ENCODE data around the gene SLC30A4. TPM values are rescaled to one million over a fixed set of nuclear protein-coding genes. Genes with fewer than 3 reads are reported as not detected.

The SLC30A4 gene
- total RNA-seq, 2 experiments from 2014 or later: 3.2 to 3.5 TPM

- no peak overlapping the region for H3K27ac Mint-ChIP-seq
- no peak for DNase-seq
Observed at GRCh38 chr15:45489690-45490238, 32.8 kb downstream of the SLC30A4 start.

GRCh38 chr15:45486317-45486716 lies 36.2 kb downstream of the SLC30A4 start:
- H3K27me3 Mint-ChIP-seq: no peaks in the 10 kb centered on the region
- H3K27ac Mint-ChIP-seq: no peak overlapping the region
- H3K9me3 Mint-ChIP-seq: no peaks in the 10 kb centered on the region
- ATAC-seq (ENCODE audit: low read depth) (no peak), DNase-seq (no peak)
- POLR2A ChIA-PET: no interaction called here
- H3K36me3 Mint-ChIP-seq: no peaks in the 10 kb centered on the region
- H3K4me1 Mint-ChIP-seq: peaks cover 1% of the 10 kb centered on the region
- no peak overlapping the region for H3K4me3 Mint-ChIP-seq

More at GRCh38 chr15:45489690-45490238, 32.8 kb downstream of the SLC30A4 start:
- Mint-ChIP-seq H3K36me3 (no peaks in the 10 kb centered on the region), H3K9me3 (no peaks in the 10 kb centered on the region), H3K4me1 (peaks cover 1% of the 10 kb centered on the region), H3K27me3 (no peaks in the 10 kb centered on the region), H3K4me3 (no peak overlapping the region)
- POLR2A ChIA-PET: no interaction called here
- no peak for ATAC-seq (ENCODE audit: low read depth)

- ATAC-seq (ENCODE audit: low read depth) (no peak), DNase-seq (no peak)
- H3K4me3 Mint-ChIP-seq: no peak overlapping the region
- H3K27me3 Mint-ChIP-seq: no peaks in the 10 kb centered on the region
- H3K9me3 Mint-ChIP-seq: no peaks in the 10 kb centered on the region
- POLR2A ChIA-PET: no interaction called here
- H3K27ac Mint-ChIP-seq: no peak overlapping the region
- H3K36me3 Mint-ChIP-seq: no peaks in the 10 kb centered on the region
- no peaks in the 10 kb centered on the region for H3K4me1 Mint-ChIP-seq
Observed at GRCh38 chr15:45481135-45481534, 41.4 kb downstream of the SLC30A4 start.

GRCh38 chr15:45476410-45476809 lies 46.1 kb downstream of the SLC30A4 start:
- Mint-ChIP-seq H3K27ac (no peak overlapping the region), H3K9me3 (no peaks in the 10 kb centered on the region), H3K27me3 (peaks cover under 1% of the 10 kb centered on the region), H3K4me3 (no peak overlapping the region), H3K36me3 (no peaks in the 10 kb centered on the region), H3K4me1 (no peaks in the 10 kb centered on the region)
- POLR2A ChIA-PET: no interaction called here
- DNase-seq (no peak), ATAC-seq (ENCODE audit: low read depth) (no peak)

GRCh38 chr15:45474799-45475198 lies 47.8 kb downstream of the SLC30A4 start:
- H3K4me1 Mint-ChIP-seq: no peaks in the 10 kb centered on the region
- no peaks in the 10 kb centered on the region for H3K36me3 Mint-ChIP-seq
- ATAC-seq (ENCODE audit: low read depth): no peak
- no peak overlapping the region for H3K4me3 Mint-ChIP-seq
- POLR2A ChIA-PET: no interaction called here
- no peak overlapping the region for H3K27ac Mint-ChIP-seq
- H3K27me3 Mint-ChIP-seq: peaks cover 4% of the 10 kb centered on the region
- no peak for DNase-seq
- no peaks in the 10 kb centered on the region for H3K9me3 Mint-ChIP-seq

- Mint-ChIP-seq H3K27ac (no peak overlapping the region), H3K4me3 (no peak overlapping the region), H3K4me1 (no peaks in the 10 kb centered on the region), H3K9me3 (no peaks in the 10 kb centered on the region), H3K36me3 (no peaks in the 10 kb centered on the region), H3K27me3 (peaks cover 10% of the 10 kb centered on the region)
- POLR2A ChIA-PET: no interaction called here
- ATAC-seq (ENCODE audit: low read depth) (no peak), DNase-seq (no peak)
Observed at GRCh38 chr15:45473068-45473467, 49.5 kb downstream of the SLC30A4 start.

- Mint-ChIP-seq H3K4me1 (no peaks in the 10 kb centered on the region), H3K36me3 (no peaks in the 10 kb centered on the region), H3K4me3 (no peak overlapping the region), H3K27me3 (peaks cover 14% of the 10 kb centered on the region), H3K27ac (no peak overlapping the region), H3K9me3 (no peaks in the 10 kb centered on the region)
- POLR2A ChIA-PET: no interaction called here
- ATAC-seq (ENCODE audit: low read depth): no peak
- no peak for DNase-seq
Observed at GRCh38 chr15:45471151-45471550, 51.4 kb downstream of the SLC30A4 start.

GRCh38 chr15:45469441-45469840 lies 53.1 kb downstream of the SLC30A4 start:
- peaks cover 14% of the 10 kb centered on the region for H3K27me3 Mint-ChIP-seq
- ATAC-seq (ENCODE audit: low read depth) (no peak), DNase-seq (no peak)
- no peaks in the 10 kb centered on the region for H3K36me3 Mint-ChIP-seq
- no peak overlapping the region for H3K27ac Mint-ChIP-seq
- no peak overlapping the region for H3K4me3 Mint-ChIP-seq
- H3K9me3 Mint-ChIP-seq: no peaks in the 10 kb centered on the region
- POLR2A ChIA-PET: no interaction called here
- no peaks in the 10 kb centered on the region for H3K4me1 Mint-ChIP-seq

GRCh38 chr15:45469027-45469426 lies 53.5 kb downstream of the SLC30A4 start:
- DNase-seq (no peak), ATAC-seq (ENCODE audit: low read depth) (no peak)
- H3K4me3 Mint-ChIP-seq: no peak overlapping the region
- peaks cover 14% of the 10 kb centered on the region for H3K27me3 Mint-ChIP-seq
- no peaks in the 10 kb centered on the region for H3K9me3 Mint-ChIP-seq
- peaks cover under 1% of the 10 kb centered on the region for H3K4me1 Mint-ChIP-seq
- no peak overlapping the region for H3K27ac Mint-ChIP-seq
- no peaks in the 10 kb centered on the region for H3K36me3 Mint-ChIP-seq
- POLR2A ChIA-PET: no interaction called here

- Mint-ChIP-seq H3K27me3 (peaks cover 14% of the 10 kb centered on the region), H3K27ac (no peak overlapping the region), H3K4me3 (no peak overlapping the region), H3K9me3 (no peaks in the 10 kb centered on the region), H3K36me3 (no peaks in the 10 kb centered on the region), H3K4me1 (peaks cover 4% of the 10 kb centered on the region)
- POLR2A ChIA-PET: no interaction called here
- ATAC-seq (ENCODE audit: low read depth): no peak
- no peak for DNase-seq
Observed at GRCh38 chr15:45468294-45468693, 54.3 kb downstream of the SLC30A4 start.

GRCh38 chr15:45458746-45459403 lies 63.7 kb downstream of the SLC30A4 start:
- peaks cover 45% of the 10 kb centered on the region for H3K4me1 Mint-ChIP-seq
- POLR2A ChIA-PET: interaction anchor here (1.0 kb wide), 1 partner anchor 153 kb away, joined by 6 read pairs; no protein-coding TSS in a partner anchor
- H3K9me3 Mint-ChIP-seq: no peaks in the 10 kb centered on the region
- H3K27ac Mint-ChIP-seq: no peak overlapping the region
- H3K4me3 Mint-ChIP-seq: peak overlapping the region; percentile 87
- H3K27me3 Mint-ChIP-seq: no peaks in the 10 kb centered on the region
- ATAC-seq (ENCODE audit: low read depth): no peak
- no peaks in the 10 kb centered on the region for H3K36me3 Mint-ChIP-seq
- peak; percentile 78 for DNase-seq

GRCh38 chr15:45457641-45458539 lies 64.7 kb downstream of the SLC30A4 start:
- Mint-ChIP-seq H3K4me1 (peaks cover 48% of the 10 kb centered on the region), H3K27ac (peak overlapping the region; percentile 84), H3K4me3 (peak overlapping the region; percentile 87), H3K36me3 (no peaks in the 10 kb centered on the region), H3K9me3 (peaks cover 2% of the 10 kb centered on the region), H3K27me3 (no peaks in the 10 kb centered on the region)
- DNase-seq (peak; percentile 58), ATAC-seq (ENCODE audit: low read depth) (peak; percentile 51)
- POLR2A ChIA-PET: interaction anchor here (1.1 to 1.3 kb wide), 3 partner anchors 15 to 28 kb away, joined by 3 to 6 read pairs (median 4); no protein-coding TSS in a partner anchor

GRCh38 chr15:45457220-45457619 lies 65.3 kb downstream of the SLC30A4 start:
- ATAC-seq (ENCODE audit: low read depth) (peak; percentile 8), DNase-seq (peak; percentile 40)
- Mint-ChIP-seq H3K4me3 (peak overlapping the region; percentile 87), H3K9me3 (peaks cover 5% of the 10 kb centered on the region), H3K36me3 (peaks cover 2% of the 10 kb centered on the region), H3K27ac (peak overlapping the region; percentile 84), H3K4me1 (peaks cover 48% of the 10 kb centered on the region), H3K27me3 (no peaks in the 10 kb centered on the region)
- POLR2A ChIA-PET: interaction anchor here (1.1 to 1.3 kb wide), 3 partner anchors 14 to 28 kb away, joined by 3 to 6 read pairs (median 4); no protein-coding TSS in a partner anchor

All from activated naive CD8-positive, alpha-beta T cell treated with anti-CD3 and anti-CD28 coated beads, Interleukin-2, amount 10 ng/mL, durations not matched to agents 7 days and 5 days (primary cell).